Stimulated activated CD8-positive, alpha-beta memory T cell treated with anti-CD3 and anti-CD28 coated beads, Interleukin-7, amount 100 ng/mL, for 24 hours (primary cell): ENCODE results near the gene DCAF11.

Experiments used
- DNase-seq: peaks from one replicate; pipeline ENCODE4 v3.0.0-alpha.2; 2020; ENCODE audit warnings: low read depth

DCAF11 gene

GRCh38 chr14:24079491-24080141 is 35.0 kb upstream of the DCAF11 start:
- no peak for DNase-seq

GRCh38 chr14:24080142-24080530 is 34.4 kb upstream of the DCAF11 start:
- no peak for DNase-seq

GRCh38 chr14:24080888-24081738 is 33.5 kb upstream of the DCAF11 start:
- DNase-seq = peak; percentile 44

GRCh38 chr14:24081739-24082211 is 32.8 kb upstream of the DCAF11 start:
- DNase-seq = no peak

- no peak for DNase-seq
Observed at GRCh38 chr14:24082411-24083080, 32.0 kb upstream of the DCAF11 start.

- no peak for DNase-seq
Observed at GRCh38 chr14:24083462-24083861, 31.1 kb upstream of the DCAF11 start.

GRCh38 chr14:24084440-24084839 is 30.1 kb upstream of the DCAF11 start:
- no peak for DNase-seq

- DNase-seq = no peak
Observed at GRCh38 chr14:24085215-24085614, 29.4 kb upstream of the DCAF11 start.

GRCh38 chr14:24086193-24086955 is 28.2 kb upstream of the DCAF11 start:
- no peak for DNase-seq

GRCh38 chr14:24087004-24087403 is 27.6 kb upstream of the DCAF11 start:
- no peak for DNase-seq

GRCh38 chr14:24088095-24088494 is 26.5 kb upstream of the DCAF11 start:
- DNase-seq = no peak

- DNase-seq = no peak
Observed at GRCh38 chr14:24089890-24090289, 24.7 kb upstream of the DCAF11 start.

GRCh38 chr14:24092110-24092504 is 22.5 kb upstream of the DCAF11 start:
- no peak for DNase-seq

GRCh38 chr14:24092505-24093206 is 21.9 kb upstream of the DCAF11 start:
- no peak for DNase-seq

GRCh38 chr14:24093207-24093900 is 21.2 kb upstream of the DCAF11 start:
- no peak for DNase-seq

- DNase-seq = peak; percentile 73
Observed at GRCh38 chr14:24093901-24094840, 20.4 kb upstream of the DCAF11 start, which contains the start of gene PCK2. TSS of gene PCK2 (plus strand) at chr14:24094311. CDS start at chr14:24094406, 95 bp downstream.

GRCh38 chr14:24094841-24095270 is 19.7 kb upstream of the DCAF11 start:
- no peak for DNase-seq

GRCh38 chr14:24095271-24096068 is 19.1 kb upstream of the DCAF11 start:
- DNase-seq = peak; percentile 30
